ENCODE results near the gene ZNF335.
A peak's percentile ranks its signal among the peaks of the same experiment; 100 is the strongest.
"Not testable (repeated sequence)": the region's sequence is repeated elsewhere in the genome, so short reads cannot be mapped to it uniquely, and the experiment has no call there.

Gene ZNF335

DNA sequence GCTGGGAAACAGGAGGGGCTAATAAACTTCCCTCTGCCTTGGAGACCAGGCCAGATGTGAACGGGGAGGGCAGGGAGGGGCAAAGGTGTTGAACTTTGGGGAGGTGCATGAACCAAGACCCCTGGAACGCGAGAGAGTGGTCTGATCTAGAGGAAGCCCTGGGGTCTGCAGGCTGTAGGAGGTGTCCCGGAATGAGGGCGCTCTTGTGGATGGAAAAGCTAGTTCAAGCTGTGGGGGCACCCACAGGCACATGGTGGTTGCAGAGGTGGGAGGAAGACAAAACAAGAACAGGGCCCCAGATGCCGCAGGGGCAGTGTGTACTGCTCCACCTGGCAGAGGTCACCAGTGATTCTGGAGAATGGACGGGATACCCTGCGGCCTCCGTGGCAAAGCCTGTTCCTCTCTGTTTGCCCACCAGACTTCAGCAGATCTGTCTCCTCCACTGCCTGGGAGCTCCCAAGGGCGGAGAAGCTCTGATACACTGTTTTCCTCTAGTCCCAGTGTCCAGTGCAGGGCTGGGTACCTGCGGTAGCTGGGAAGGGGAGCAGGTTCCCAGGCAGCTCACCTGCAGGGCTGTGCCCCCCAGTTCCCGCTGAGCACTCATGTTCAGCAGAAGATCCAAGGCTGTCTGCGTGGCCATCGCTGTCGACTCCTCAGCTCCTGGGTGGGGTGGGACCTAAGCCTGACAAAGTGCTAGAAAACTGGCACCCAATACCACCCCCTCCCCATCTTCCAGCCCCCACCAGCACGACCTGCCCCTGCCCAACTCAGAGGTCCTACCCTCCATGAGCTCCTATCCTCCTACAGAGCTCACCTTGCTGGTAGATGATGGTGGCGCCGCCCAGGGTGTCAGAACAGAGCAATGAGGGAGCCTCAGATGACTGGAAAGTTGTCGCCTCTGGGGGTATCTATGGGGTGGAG lies 14.7 kb downstream of the ZNF335 start:
- H2BK5ac ChIP-seq (ENCODE audit: low read depth, low read length, poor library complexity, severe bottlenecking) = no peak overlapping the region
- no peak overlapping the region for H3K9ac ChIP-seq (ENCODE audit: low read length)
- no peak overlapping the region for H2AK5ac ChIP-seq (ENCODE audit: low read length, severe bottlenecking)
- H3K79me1 ChIP-seq (replicated peaks; ENCODE audit: low read length, poor library complexity, severe bottlenecking) = peaks cover 26% of the 10 kb centered on the region
- H3K4ac ChIP-seq (ENCODE audit: low read depth in 1 of 2, low read length in 2 of 2) = no peak overlapping the region
- no peak overlapping the region for H2AFZ ChIP-seq (ENCODE audit: low read depth, low read length)
- H4K91ac ChIP-seq (ENCODE audit: low read length) = no peak overlapping the region
- H3K36me3 ChIP-seq (ENCODE audit: control insufficient read depth in 1 of 2, insufficient read depth in 2 of 2, low read depth in 1 of 2, low read length in 2 of 2) = peaks cover 76 to 89% of the 10 kb centered on the region in 2 experiments
- WGBS = 93% methylated on average over 18 of the region's 19 CpGs
- H3K4me1 ChIP-seq (ENCODE audit: control insufficient read depth, insufficient read depth, low read depth, low read length) = no peaks in the 10 kb centered on the region
- H3K27me3 ChIP-seq (ENCODE audit: control insufficient read depth in 1 of 2, insufficient read depth in 1 of 2, low read length in 2 of 2) = no peaks in the 10 kb centered on the region
- H2BK120ac ChIP-seq (ENCODE audit: low read depth, low read length) = no peak overlapping the region
- H2BK15ac ChIP-seq (ENCODE audit: low read depth, poor library complexity, severe bottlenecking) = no peak overlapping the region
- H3K23ac ChIP-seq (ENCODE audit: low read length in 2 of 2) = no peak overlapping the region
- no peaks in the 10 kb centered on the region for H3K9me3 ChIP-seq (ENCODE audit: control insufficient read depth, low read length)
- no peak overlapping the region for H2BK12ac ChIP-seq (ENCODE audit: low read length in 2 of 2)
- H4K8ac ChIP-seq (ENCODE audit: low read length) = no peak overlapping the region
- H3K4me2 ChIP-seq (ENCODE audit: low read length, poor library complexity, severe bottlenecking) = no peak overlapping the region
- no peak for DNase-seq
- no peak overlapping the region for H3K4me3 ChIP-seq (ENCODE audit: insufficient read depth in 1 of 2, low read depth in 1 of 2, low read length in 2 of 2)
- H3K14ac ChIP-seq (ENCODE audit: low read length in 2 of 2) = no peak overlapping the region
- H3K27ac ChIP-seq (ENCODE audit: low read length, poor library complexity, severe bottlenecking) = no peak overlapping the region
- H3K18ac ChIP-seq (ENCODE audit: low read depth in 1 of 2, low read length in 2 of 2) = no peak overlapping the region

DNA sequence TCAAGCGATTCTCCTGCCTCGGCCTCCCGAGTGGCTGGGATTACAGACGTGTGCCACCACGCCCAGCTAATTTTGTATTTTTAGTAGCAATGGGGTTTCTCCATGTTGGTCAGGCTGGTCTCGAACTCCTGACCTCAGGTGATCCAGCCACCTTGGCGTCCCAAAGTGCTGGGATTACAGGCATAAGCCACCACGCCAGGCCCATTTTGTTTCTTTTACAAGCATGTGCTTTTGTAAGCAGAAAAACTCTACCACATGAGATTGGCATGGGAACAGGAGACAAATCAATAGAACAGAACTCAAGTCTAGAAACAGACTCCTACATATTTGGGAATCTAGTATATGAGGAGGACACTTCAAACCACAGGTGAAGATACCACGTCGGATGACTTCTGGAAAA lies 15.7 kb downstream of the ZNF335 start:
- peaks cover 16% of the 10 kb centered on the region for H3K79me1 ChIP-seq (replicated peaks; ENCODE audit: low read length, poor library complexity, severe bottlenecking)
- peaks cover 76 to 89% of the 10 kb centered on the region in 2 experiments for H3K36me3 ChIP-seq (ENCODE audit: control insufficient read depth in 1 of 2, insufficient read depth in 2 of 2, low read depth in 1 of 2, low read length in 2 of 2)
- not testable (repeated sequence) for H4K91ac ChIP-seq (ENCODE audit: low read length); H3K4me2 ChIP-seq (ENCODE audit: low read length, poor library complexity, severe bottlenecking); H2BK12ac ChIP-seq (ENCODE audit: low read length in 2 of 2); DNase-seq; H3K18ac ChIP-seq (ENCODE audit: low read depth in 1 of 2, low read length in 2 of 2); H3K4me3 ChIP-seq (ENCODE audit: insufficient read depth in 1 of 2, low read depth in 1 of 2, low read length in 2 of 2); H3K23ac ChIP-seq (ENCODE audit: low read length in 2 of 2); H2BK5ac ChIP-seq (ENCODE audit: low read depth, low read length, poor library complexity, severe bottlenecking); H3K9me3 ChIP-seq (ENCODE audit: control insufficient read depth, low read length); H3K4ac ChIP-seq (ENCODE audit: low read depth in 1 of 2, low read length in 2 of 2); H2AK5ac ChIP-seq (ENCODE audit: low read length, severe bottlenecking); H3K9ac ChIP-seq (ENCODE audit: low read length); H3K4me1 ChIP-seq (ENCODE audit: control insufficient read depth, insufficient read depth, low read depth, low read length); H4K8ac ChIP-seq (ENCODE audit: low read length); H3K14ac ChIP-seq (ENCODE audit: low read length in 2 of 2); H3K27ac ChIP-seq (ENCODE audit: low read length, poor library complexity, severe bottlenecking); H2BK120ac ChIP-seq (ENCODE audit: low read depth, low read length); H2BK15ac ChIP-seq (ENCODE audit: low read depth, poor library complexity, severe bottlenecking); H2AFZ ChIP-seq (ENCODE audit: low read depth, low read length); H3K27me3 ChIP-seq (ENCODE audit: control insufficient read depth in 1 of 2, insufficient read depth in 1 of 2, low read length in 2 of 2)
- WGBS = 98% methylated on average over 7 of the region's 10 CpGs

DNA sequence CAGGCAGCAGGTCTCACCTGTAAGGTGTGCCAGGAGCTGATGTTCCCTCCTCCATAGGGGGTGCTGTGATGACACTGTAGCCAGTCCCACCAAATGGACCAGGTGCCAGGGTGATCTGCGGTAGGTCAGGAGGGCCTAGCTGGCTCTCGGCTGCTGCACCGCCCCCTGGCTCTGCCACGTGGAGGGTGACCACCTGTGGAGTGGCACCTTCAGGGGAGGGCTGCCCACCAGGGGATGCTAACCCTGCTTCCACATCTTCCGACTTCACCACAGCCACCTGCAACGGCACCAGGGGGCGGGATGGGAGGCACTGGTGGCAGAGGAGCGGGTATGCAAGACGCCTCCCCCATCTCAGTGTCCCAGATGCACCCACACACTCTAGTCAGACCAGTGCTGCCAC lies 18.3 kb downstream of the ZNF335 start:
- Histone ChIP-seq H2BK15ac (ENCODE audit: low read depth, poor library complexity, severe bottlenecking) (no peak overlapping the region), H3K36me3 (ENCODE audit: control insufficient read depth in 1 of 2, insufficient read depth in 2 of 2, low read depth in 1 of 2, low read length in 2 of 2) (peaks cover 77 to 87% of the 10 kb centered on the region in 2 experiments), H3K4ac (ENCODE audit: low read depth in 1 of 2, low read length in 2 of 2) (no peak overlapping the region), H2BK120ac (ENCODE audit: low read depth, low read length) (no peak overlapping the region), H2AK5ac (ENCODE audit: low read length, severe bottlenecking) (no peak overlapping the region), H2AFZ (ENCODE audit: low read depth, low read length) (no peak overlapping the region), H3K79me1 (replicated peaks; ENCODE audit: low read length, poor library complexity, severe bottlenecking) (peaks cover 10% of the 10 kb centered on the region), H2BK12ac (ENCODE audit: low read length in 2 of 2) (no peak overlapping the region), H3K9me3 (ENCODE audit: control insufficient read depth, low read length) (no peaks in the 10 kb centered on the region), H4K91ac (ENCODE audit: low read length) (no peak overlapping the region), H3K4me3 (ENCODE audit: insufficient read depth in 1 of 2, low read depth in 1 of 2, low read length in 2 of 2) (no peak overlapping the region), H3K4me2 (ENCODE audit: low read length, poor library complexity, severe bottlenecking) (no peak overlapping the region), H3K14ac (ENCODE audit: low read length in 2 of 2) (no peak overlapping the region), H4K8ac (ENCODE audit: low read length) (peak overlapping the region; percentile 12), H2BK5ac (ENCODE audit: low read depth, low read length, poor library complexity, severe bottlenecking) (no peak overlapping the region), H3K23ac (ENCODE audit: low read length in 2 of 2) (no peak overlapping the region), H3K4me1 (ENCODE audit: control insufficient read depth, insufficient read depth, low read depth, low read length) (peaks cover 10% of the 10 kb centered on the region), H3K9ac (ENCODE audit: low read length) (no peak overlapping the region), H3K27me3 (ENCODE audit: control insufficient read depth in 1 of 2, insufficient read depth in 1 of 2, low read length in 2 of 2) (no peaks in the 10 kb centered on the region), H3K27ac (ENCODE audit: low read length, poor library complexity, severe bottlenecking) (no peak overlapping the region), H3K18ac (ENCODE audit: low read depth in 1 of 2, low read length in 2 of 2) (no peak overlapping the region)
- no peak for DNase-seq
- WGBS = 95% methylated on average over 9 of the region's 9 CpGs

DNA sequence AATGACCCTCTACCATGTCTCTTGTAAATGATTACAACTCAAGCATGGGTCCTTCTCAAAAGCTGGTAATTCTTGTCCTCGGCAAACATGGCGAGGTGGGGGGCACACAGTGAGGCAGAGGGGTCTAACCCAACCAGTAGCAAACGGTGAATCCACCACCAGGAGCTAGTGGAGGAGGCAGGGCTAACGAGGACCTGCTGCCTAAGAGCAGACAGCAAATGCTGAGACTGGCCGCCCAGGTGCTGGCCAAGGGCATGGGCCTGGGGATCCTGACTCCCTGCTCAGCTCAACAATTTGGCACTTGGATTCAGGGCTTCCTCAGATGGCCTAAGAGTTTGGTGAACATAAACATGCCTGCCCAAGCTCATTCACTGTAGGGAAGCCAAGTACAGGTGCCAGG lies 19.1 kb downstream of the ZNF335 start:
- no peak overlapping the region for H2AFZ ChIP-seq (ENCODE audit: low read depth, low read length)
- DNase-seq = no peak
- peaks cover 10% of the 10 kb centered on the region for H3K79me1 ChIP-seq (replicated peaks; ENCODE audit: low read length, poor library complexity, severe bottlenecking)
- no peak overlapping the region for H3K4me2 ChIP-seq (ENCODE audit: low read length, poor library complexity, severe bottlenecking)
- H2AK5ac ChIP-seq (ENCODE audit: low read length, severe bottlenecking) = no peak overlapping the region
- no peak overlapping the region for H3K23ac ChIP-seq (ENCODE audit: low read length in 2 of 2)
- H2BK15ac ChIP-seq (ENCODE audit: low read depth, poor library complexity, severe bottlenecking) = no peak overlapping the region
- H2BK12ac ChIP-seq (ENCODE audit: low read length in 2 of 2) = no peak overlapping the region
- no peak overlapping the region for H3K9ac ChIP-seq (ENCODE audit: low read length)
- H3K4ac ChIP-seq (ENCODE audit: low read depth in 1 of 2, low read length in 2 of 2) = no peak overlapping the region
- 92% methylated on average over 5 of the region's 5 CpGs for WGBS
- H3K27ac ChIP-seq (ENCODE audit: low read length, poor library complexity, severe bottlenecking) = no peak overlapping the region
- no peak overlapping the region for H2BK5ac ChIP-seq (ENCODE audit: low read depth, low read length, poor library complexity, severe bottlenecking)
- H3K9me3 ChIP-seq (ENCODE audit: control insufficient read depth, low read length) = no peaks in the 10 kb centered on the region
- no peaks in the 10 kb centered on the region for H3K27me3 ChIP-seq (ENCODE audit: control insufficient read depth in 1 of 2, insufficient read depth in 1 of 2, low read length in 2 of 2)
- H4K91ac ChIP-seq (ENCODE audit: low read length) = no peak overlapping the region
- H3K14ac ChIP-seq (ENCODE audit: low read length in 2 of 2) = no peak overlapping the region
- peaks cover 77 to 88% of the 10 kb centered on the region in 2 experiments for H3K36me3 ChIP-seq (ENCODE audit: control insufficient read depth in 1 of 2, insufficient read depth in 2 of 2, low read depth in 1 of 2, low read length in 2 of 2)
- no peak overlapping the region for H2BK120ac ChIP-seq (ENCODE audit: low read depth, low read length)
- H3K4me3 ChIP-seq (ENCODE audit: insufficient read depth in 1 of 2, low read depth in 1 of 2, low read length in 2 of 2) = no peak overlapping the region
- no peak overlapping the region for H4K8ac ChIP-seq (ENCODE audit: low read length)
- H3K4me1 ChIP-seq (ENCODE audit: control insufficient read depth, insufficient read depth, low read depth, low read length) = peaks cover 10% of the 10 kb centered on the region
- H3K18ac ChIP-seq (ENCODE audit: low read depth in 1 of 2, low read length in 2 of 2) = no peak overlapping the region
